NT2/D1 (cell line): ENCODE measurements around the gene ERVFRD-1.
"Not testable (repeated sequence)": the region's sequence is repeated elsewhere in the genome, so short reads cannot be mapped to it uniquely, and the experiment has no call there.

ENCODE experiments used
- DNase-seq: peaks from one replicate; pipeline ENCODE4 v3.0.0-alpha.2; 2011; ENCODE audit warnings: low read depth, low spot score
- H3K27me3 ChIP-seq: 2 replicates; pipeline ENCODE4 v1.6.0; 2011; ENCODE audit warnings: mild to moderate bottlenecking; ENCODE audit not compliant: insufficient read length, insufficient read depth
- H3K36me3 ChIP-seq: 2 replicates; pipeline ENCODE4 v1.6.1; 2011; ENCODE audit warnings: mild to moderate bottlenecking, low read length, mixed read lengths; ENCODE audit not compliant: insufficient read depth, insufficient read length
- H3K4me1 ChIP-seq: 2 replicates; pipeline ENCODE4 v1.5.1; 2011; ENCODE audit not compliant: insufficient read depth, insufficient read length
- H3K4me3 ChIP-seq: 2 replicates; pipeline ENCODE4 v1.5.1; 2011; ENCODE audit warnings: low read depth; ENCODE audit not compliant: insufficient read length
- H3K9ac ChIP-seq: 2 replicates; pipeline ENCODE4 v1.6.0; 2011; ENCODE audit warnings: low read depth; ENCODE audit not compliant: insufficient read length
- H3K9me3 ChIP-seq: 2 replicates; pipeline ENCODE4 v1.5.1; 2011; ENCODE audit warnings: mild to moderate bottlenecking, low read length; ENCODE audit not compliant: insufficient read depth
- SUZ12 ChIP-seq: IDR thresholded peaks from 2 replicates; pipeline ENCODE4 v1.6.1; 2011; ENCODE audit not compliant: insufficient read length, insufficient read depth; ENCODE audit errors: extremely low read depth
- YY1 ChIP-seq: IDR thresholded peaks from 2 replicates; pipeline ENCODE4 v1.6.1; 2011; ENCODE audit not compliant: insufficient read length, insufficient read depth
- ZNF274 ChIP-seq: IDR thresholded peaks from 2 replicates; pipeline ENCODE4 v1.6.1; 2011; ENCODE audit warnings: mild to moderate bottlenecking, low read depth, low read length

The ERVFRD-1 gene

DNA sequence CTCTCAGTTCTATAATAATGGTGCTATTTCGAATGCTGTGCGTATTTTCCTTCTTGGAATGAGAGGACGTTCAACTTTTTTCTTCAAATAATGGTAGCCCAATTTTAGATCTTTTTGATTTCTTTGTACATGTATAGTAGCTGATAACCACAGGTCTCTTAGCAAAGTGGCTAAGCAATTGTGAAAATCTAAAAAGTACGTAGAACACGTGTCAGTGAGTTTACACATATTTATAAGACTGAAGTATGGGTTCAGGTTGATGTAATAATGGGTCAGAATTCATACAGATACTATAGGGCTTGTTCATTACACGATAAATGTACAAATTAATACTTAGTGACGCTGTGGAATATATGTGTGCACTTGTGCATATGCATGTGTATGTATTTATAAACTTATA, 16.6 kb downstream of the ERVFRD-1 start:
- TF ChIP-seq YY1, result no peak
- no peak for TF ChIP-seq ZNF274
- TF ChIP-seq SUZ12, result no peak
- H3K36me3 ChIP-seq, result peaks cover 7% of the 10 kb centered on the region
- H3K4me3 ChIP-seq, result peak overlapping the region; percentile 81
- no peaks in the 10 kb centered on the region for H3K27me3 ChIP-seq
- peak overlapping the region; percentile 86 for H3K9ac ChIP-seq
- no peak for DNase-seq
- no peaks in the 10 kb centered on the region for H3K9me3 ChIP-seq
- H3K4me1 ChIP-seq, result no peaks in the 10 kb centered on the region

DNA sequence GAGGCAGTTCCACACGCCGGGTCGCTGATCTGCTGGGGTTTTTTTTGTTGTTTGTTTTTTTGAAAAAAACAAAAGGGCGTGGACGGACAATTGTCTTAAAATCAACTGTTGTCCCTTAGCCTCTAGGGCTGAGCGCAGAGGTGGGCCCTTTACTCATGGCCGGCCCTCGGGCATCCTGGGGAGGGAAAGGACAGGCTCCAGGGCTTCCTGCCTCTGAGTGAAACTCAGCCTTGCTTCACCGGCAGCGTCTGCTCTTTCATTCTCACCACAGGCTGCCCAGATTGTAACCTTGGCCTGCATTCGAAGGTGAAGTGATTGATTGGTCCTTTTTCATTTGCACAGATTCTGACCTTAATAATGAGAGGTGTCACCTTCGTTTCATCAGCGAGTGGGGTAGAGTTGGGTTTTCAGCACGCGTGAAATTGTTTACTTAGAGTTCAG, 17.1 kb downstream of the ERVFRD-1 start:
- Histone ChIP-seq H3K9ac (peak overlapping the region; percentile 86), H3K36me3 (peaks cover 7% of the 10 kb centered on the region), H3K9me3 (no peaks in the 10 kb centered on the region), H3K4me1 (no peaks in the 10 kb centered on the region), H3K4me3 (peak overlapping the region; percentile 81), H3K27me3 (no peaks in the 10 kb centered on the region)
- DNase-seq, result no peak
- TF ChIP-seq YY1, result no peak
- TF ChIP-seq ZNF274, result no peak
- TF ChIP-seq SUZ12, result no peak

DNA sequence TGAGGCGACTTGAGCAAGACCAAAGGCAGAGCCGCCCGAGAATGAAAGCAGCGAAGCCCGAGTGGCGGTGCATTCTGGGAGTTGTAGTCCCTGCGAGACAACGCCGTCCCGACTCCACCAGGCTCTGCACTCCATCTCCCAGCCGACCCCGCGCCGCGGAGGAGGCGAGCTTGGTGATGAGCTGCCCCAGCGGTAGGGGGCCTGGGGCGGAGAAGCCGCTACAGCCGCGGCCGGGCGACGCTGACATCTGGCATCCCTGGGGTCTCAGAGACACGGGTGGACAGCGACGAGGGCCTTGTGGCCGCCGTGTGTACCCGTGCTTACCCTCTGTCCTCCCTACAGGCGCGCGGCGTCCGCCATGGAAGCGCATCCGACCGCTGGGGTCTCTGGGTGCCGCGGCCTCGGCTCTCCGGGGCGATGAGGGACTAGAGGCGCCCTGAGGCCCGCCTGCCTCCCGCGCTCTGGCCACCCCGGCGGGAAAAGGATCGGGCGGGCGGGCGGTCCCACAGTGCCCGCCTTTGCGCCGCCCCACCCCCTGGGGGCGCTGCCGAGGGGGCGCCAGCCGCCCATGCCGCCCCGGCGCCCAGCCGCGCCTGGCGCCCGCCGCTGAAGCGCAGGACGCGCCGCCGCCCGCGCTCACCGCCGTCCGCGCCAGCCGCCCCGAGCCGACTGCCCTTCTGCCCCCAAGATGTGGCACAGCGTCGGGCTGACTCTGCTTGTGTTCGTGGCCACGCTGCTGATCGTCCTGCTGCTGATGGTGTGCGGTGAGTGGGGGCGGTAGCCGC, 17.7 kb downstream of the ERVFRD-1 start, which contains the start of gene SMIM13:
Gene SMIM13, plus strand, starts transcription at position 209 of the 785 bp plus-strand sequence. Its CDS starts 480 bp downstream, at position 689.
- TF ChIP-seq SUZ12, result no peak
- TF ChIP-seq ZNF274, result no peak
- TF ChIP-seq YY1, result no peak
- Histone ChIP-seq H3K4me1 (no peaks in the 10 kb centered on the region), H3K4me3 (peak within 1 kb of the TSS; percentile 81), H3K27me3 (no peaks in the 10 kb centered on the region), H3K9me3 (no peaks in the 10 kb centered on the region), H3K9ac (peak within 1 kb of the TSS; percentile 86), H3K36me3 (peaks cover 4% of the 10 kb centered on the region)
- DNase-seq, result peak; percentile 91

DNA sequence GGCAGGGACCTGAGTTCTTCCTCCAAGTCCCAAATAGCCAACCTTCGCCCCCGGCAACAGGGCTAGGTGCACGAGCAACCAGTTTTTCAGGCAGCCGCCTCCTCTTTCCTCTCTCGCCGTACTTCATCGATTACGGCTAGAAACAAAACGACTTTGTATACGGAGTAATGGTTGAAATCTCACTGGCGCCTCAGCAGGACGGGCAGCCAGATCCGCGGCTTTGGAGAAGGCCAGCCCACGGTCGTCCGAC, 18.2 kb downstream of the ERVFRD-1 start:
- Histone ChIP-seq H3K9ac (peak overlapping the region; percentile 77), H3K4me1 (no peaks in the 10 kb centered on the region), H3K27me3 (no peaks in the 10 kb centered on the region), H3K9me3 (no peaks in the 10 kb centered on the region), H3K36me3 (peaks cover 4% of the 10 kb centered on the region), H3K4me3 (peak overlapping the region; percentile 81)
- no peak for TF ChIP-seq YY1
- TF ChIP-seq SUZ12, result no peak
- no peak for TF ChIP-seq ZNF274
- DNase-seq, result no peak

DNA sequence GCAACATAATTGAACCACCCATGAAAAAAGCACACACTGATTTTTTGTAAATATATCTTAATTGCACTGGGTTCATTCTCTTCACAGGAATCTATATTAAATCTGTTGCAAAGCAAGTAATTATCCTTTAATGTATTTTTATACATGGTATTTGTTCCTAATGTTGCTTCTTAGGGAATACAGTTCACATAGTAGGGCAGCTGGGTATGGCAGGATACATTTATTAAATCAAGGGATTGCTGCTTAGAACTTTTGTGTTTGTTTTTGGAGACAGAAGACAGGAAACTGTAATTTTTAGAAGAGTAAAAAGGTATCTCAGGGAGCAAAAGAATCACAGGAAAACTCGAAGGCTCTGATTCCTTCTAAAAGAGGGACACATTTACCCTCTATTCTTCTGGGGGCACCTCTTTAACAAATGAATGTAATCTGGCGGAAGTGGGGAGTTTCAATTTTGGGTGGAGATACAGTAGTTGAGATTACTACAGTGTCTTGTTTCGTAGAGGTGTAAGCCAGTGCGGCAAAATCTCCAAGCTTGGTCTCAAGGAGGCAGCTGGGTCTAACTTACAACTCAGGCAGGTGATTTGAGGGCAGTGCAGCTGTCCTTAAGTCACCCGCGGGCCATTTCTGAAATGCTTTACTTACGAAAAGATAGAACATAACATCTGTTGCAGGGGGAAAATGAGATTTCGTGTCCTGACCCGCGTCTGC, 18.7 kb downstream of the ERVFRD-1 start:
- Histone ChIP-seq H3K36me3 (peaks cover under 1% of the 10 kb centered on the region), H3K4me1 (no peaks in the 10 kb centered on the region), H3K9ac (peak overlapping the region; percentile 77), H3K9me3 (no peaks in the 10 kb centered on the region), H3K4me3 (peak overlapping the region; percentile 81), H3K27me3 (no peaks in the 10 kb centered on the region)
- TF ChIP-seq ZNF274, result no peak
- DNase-seq, result no peak

DNA sequence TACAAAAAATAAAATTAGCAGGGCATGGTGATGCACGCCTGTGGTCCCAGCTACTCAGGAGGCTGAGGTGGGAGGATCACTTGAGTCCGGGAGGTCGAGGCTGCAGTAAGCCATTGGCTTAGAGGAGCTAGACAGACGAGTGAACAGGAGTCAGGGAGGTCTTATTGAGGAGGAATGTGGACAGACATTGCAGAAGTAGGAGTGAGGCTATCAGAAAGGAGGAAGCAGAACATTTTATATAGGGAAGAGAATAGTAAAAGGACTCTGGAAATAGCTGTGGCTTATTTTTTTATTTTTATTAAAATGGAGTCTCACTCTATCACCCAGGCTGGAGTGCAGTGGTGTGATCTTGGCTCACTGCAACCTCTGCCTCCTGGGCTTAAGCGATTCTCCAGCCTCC, 20.4 kb downstream of the ERVFRD-1 start:
- H3K4me3 ChIP-seq, H3K9ac ChIP-seq, DNase-seq, H3K9me3 ChIP-seq, H3K27me3 ChIP-seq, H3K36me3 ChIP-seq, H3K4me1 ChIP-seq: not testable (repeated sequence)

DNA sequence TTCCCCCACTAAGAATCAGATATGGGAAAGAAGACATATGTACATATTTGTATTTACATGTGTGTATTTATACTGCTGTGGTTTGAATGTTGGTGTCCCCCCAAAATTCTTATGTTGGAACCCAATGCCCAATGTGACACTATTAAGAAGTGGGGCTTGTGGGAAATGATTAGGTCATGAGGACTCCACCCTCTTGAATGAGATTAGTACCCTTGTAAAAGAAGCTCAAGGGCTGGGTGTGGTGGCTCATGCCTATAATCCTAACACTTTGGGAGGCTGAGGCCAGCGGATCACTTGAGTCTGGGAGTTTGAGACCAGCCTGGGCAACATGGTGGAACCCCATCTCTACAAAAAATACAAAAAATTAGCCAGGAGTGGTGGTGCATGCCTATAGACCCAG, 21.8 kb downstream of the ERVFRD-1 start:
- H3K36me3 ChIP-seq, result no peaks in the 10 kb centered on the region
- no peak overlapping the region for H3K9ac ChIP-seq
- no peaks in the 10 kb centered on the region for H3K4me1 ChIP-seq
- DNase-seq, result no peak
- no peak overlapping the region for H3K4me3 ChIP-seq
- H3K9me3 ChIP-seq, result no peaks in the 10 kb centered on the region; the same call in 1 of the 2 replicates
- no peak for TF ChIP-seq ZNF274
- no peak for TF ChIP-seq SUZ12
- no peak for TF ChIP-seq YY1
- no peaks in the 10 kb centered on the region for H3K27me3 ChIP-seq

DNA sequence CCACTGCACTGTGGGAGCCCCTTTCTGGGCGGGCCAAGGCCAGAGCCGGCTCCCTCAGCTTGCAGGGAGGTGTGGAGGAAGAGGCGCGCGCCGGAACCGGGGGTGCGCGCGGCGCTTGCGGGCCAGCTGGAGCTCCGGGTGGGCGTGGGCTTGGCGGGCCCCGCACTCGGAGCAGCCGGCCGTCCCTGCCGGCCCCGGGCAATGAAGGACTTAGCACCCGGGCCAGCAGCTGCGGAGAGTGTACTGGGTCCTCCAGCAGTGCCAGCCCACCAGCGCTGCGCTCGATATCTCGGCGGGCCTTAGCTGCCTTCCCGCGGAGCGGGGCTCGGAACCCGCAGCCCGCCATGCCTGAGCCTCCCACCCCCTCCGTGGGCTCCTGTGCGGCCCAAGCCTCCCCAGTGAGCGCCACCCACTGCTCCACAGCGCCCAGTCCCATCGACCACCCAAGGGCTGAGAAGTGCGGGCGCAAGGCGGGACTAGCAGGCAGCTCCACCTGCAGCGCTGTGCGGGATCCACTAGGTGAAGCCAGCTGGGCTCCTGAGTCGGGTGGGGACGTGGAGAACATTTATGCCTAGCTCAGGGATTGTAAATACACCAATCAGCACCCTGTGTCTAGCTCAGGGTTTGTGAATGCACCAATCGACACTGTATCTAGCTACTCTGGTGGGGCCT, 24.2 kb downstream of the ERVFRD-1 start:
- DNase-seq, H3K4me1 ChIP-seq, H3K27me3 ChIP-seq, H3K4me3 ChIP-seq, H3K9me3 ChIP-seq, H3K36me3 ChIP-seq, H3K9ac ChIP-seq: not testable (repeated sequence)
